DND-41 (cell line): ENCODE data around the gene TTC23L.

Experiments
- CTCF ChIP-seq: IDR thresholded peaks from 2 replicates; pipeline ENCODE4 v1.5.1; 2012; ENCODE audit warnings: borderline replicate concordance, low read length, moderate library complexity, mild to moderate bottlenecking; ENCODE audit not compliant: poor library complexity, severe bottlenecking; ENCODE audit errors: extremely low read depth
- EZH2 ChIP-seq: IDR thresholded peaks from 3 replicates; pipeline ENCODE4 v1.6.1; 2012; ENCODE audit warnings: borderline replicate concordance, low read depth, mild to moderate bottlenecking, moderate library complexity, low read length, inconsistent platforms; ENCODE audit not compliant: severe bottlenecking

GRCh38 chr5:34944044-34944443 lies 105.1 kb downstream of the TTC23L start:
- TF ChIP-seq CTCF (no peak), EZH2 (no peak)
